Tibial artery (tissue), 4 donors: ENCODE data around the gene PLXNA2.

Experiments
- DNase-seq, 2 donors: peaks; one replicate each; pipeline ENCODE4 v3.0.0-alpha.2; 2019
- H3K27ac ChIP-seq, 2 donors: fragments of 200-600 bp; sonication (generic) in 1 of 2; 1 replicate in 1 of 2; 2 replicates in 1 of 2; pipeline ENCODE4 v1.5.1; 2018 to 2019; ENCODE audit warnings: mild to moderate bottlenecking in 1 of 2
- H3K27me3 ChIP-seq, 2 donors: fragments of 200-600 bp; sonication (generic) in 1 of 2; one replicate each; pipeline versions ENCODE4 v1.5.1 to v1.6.0; 2016 to 2019
- H3K36me3 ChIP-seq, 3 donors: fragments of 200-600 bp; sonication (generic) in 2 of 3; one replicate each; pipeline ENCODE4 v1.5.1; 2016 to 2019; ENCODE audit warnings: mild to moderate bottlenecking in 2 of 3
- H3K4me1 ChIP-seq, 4 donors: fragments of 200-600 bp; sonication (generic) in 2 of 4; 1 replicate in 3 of 4; 2 replicates in 1 of 4; pipeline ENCODE4 v1.5.1; 2016 to 2019
- H3K4me3 ChIP-seq, 2 donors: fragments of 200-600 bp; sonication (generic) in 1 of 2; 1 replicate in 1 of 2; 2 replicates in 1 of 2; pipeline ENCODE4 v1.5.1; 2018 to 2019; ENCODE audit warnings: mild to moderate bottlenecking in 2 of 2
- H3K9me3 ChIP-seq, 3 donors: fragments of 200-600 bp; sonication (generic) in 1 of 3; one replicate each; pipeline ENCODE4 v1.5.1; 2016 to 2019
- CTCF ChIP-seq, 2 experiments: fragments of 200-600 bp in 1 of 2; fragments of 450-650 bp in 1 of 2; IDR thresholded peaks; one replicate each; pipeline ENCODE4 v1.5.1; 2017 to 2019; ENCODE audit warnings: antibody characterized with exemption in 2 of 2, mild to moderate bottlenecking in 1 of 2, moderate library complexity in 1 of 2
- intact Hi-C: fragments of 100-400 bp; cut with DNase I; formaldehyde crosslinking; loops from one replicate; pipeline ENCODE4 v1.15.0; 2023; ENCODE audit warnings: low total_unique reads

Gene PLXNA2

DNA sequence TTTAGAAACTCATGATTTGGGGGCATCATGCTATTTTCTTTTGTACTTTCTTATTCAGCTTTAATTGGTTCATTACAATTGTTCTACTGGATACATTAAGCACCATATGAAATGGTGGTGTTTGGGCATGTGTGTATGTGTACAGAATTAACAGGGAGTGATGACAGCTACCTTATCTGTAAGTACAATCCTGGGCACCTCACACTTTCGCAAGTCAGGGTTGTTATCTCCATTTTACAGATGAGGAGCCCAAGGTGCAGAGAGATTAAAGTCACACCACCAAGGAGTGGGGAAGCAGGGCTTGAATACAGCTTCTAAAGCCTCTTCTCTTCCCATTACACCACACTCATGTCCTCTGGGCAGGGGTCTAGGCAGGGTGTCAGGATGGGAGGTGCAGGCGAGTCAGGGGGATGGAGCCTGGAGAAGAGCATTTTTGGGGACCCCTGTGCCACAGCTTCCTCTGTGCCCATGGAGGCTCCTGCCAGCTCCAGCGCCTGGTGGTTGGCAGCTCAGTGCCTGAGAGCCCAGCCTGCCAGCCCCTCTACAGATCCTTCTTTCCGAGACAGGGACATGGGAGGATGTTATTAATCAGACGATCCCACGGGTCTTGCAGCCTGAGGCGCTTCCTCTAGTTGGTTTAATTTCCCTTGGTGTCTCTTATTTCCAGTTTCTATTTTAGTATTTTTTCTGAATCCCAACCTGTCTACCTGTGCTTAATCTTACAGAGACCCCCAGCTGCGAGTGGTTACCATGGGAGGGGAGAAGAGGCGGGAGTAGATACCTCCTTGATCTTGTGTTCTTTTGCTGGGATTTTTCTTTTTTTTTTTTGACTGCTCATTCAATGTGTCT is 207.0 kb downstream of the PLXNA2 start:
- Histone ChIP-seq H3K27ac (no peak overlapping the region), H3K9me3 (no peaks in the 10 kb centered on the region), H3K27me3 (no peaks in the 10 kb centered on the region), H3K4me1 (peaks cover 0 to under 1% (median 0%) of the 10 kb centered on the region in 4 donors), H3K4me3 (no peak overlapping the region), H3K36me3 (peaks cover 66 to 93% (median 88%) of the 10 kb centered on the region in 3 donors)
- TF ChIP-seq CTCF (IDR thresholded peaks at IDR 0.05), result no peak
- no peak for DNase-seq
- intact Hi-C loops, result no loop called here

- H3K4me1 ChIP-seq, result peaks cover 0 to 9% (median 7%) of the 10 kb centered on the region in 4 donors
These were observed 207.9 kb downstream of the PLXNA2 start for GRCh38 chr1:208036106-208036808.

GRCh38 chr1:208034135-208034534 is 210.0 kb downstream of the PLXNA2 start:
- H3K27ac ChIP-seq, result no peak overlapping the region
- TF ChIP-seq CTCF (IDR thresholded peaks at IDR 0.05), result no peak
- peaks cover 7 to 31% (median 28%) of the 10 kb centered on the region in 4 donors for H3K4me1 ChIP-seq
- no peak overlapping the region for H3K4me3 ChIP-seq
- H3K27me3 ChIP-seq, result no peaks in the 10 kb centered on the region
- intact Hi-C loops, result no loop called here
- H3K36me3 ChIP-seq, result peaks cover 53 to 69% (median 66%) of the 10 kb centered on the region in 3 donors
- DNase-seq, result peak in 1 of 2 donors; percentile 43
- H3K9me3 ChIP-seq, result no peaks in the 10 kb centered on the region

More at GRCh38 chr1:208036106-208036808, 207.9 kb downstream of the PLXNA2 start:
- Histone ChIP-seq H3K27ac (no peak overlapping the region), H3K36me3 (peaks cover 60 to 90% (median 87%) of the 10 kb centered on the region in 3 donors), H3K27me3 (no peaks in the 10 kb centered on the region), H3K4me3 (no peak overlapping the region), H3K9me3 (no peaks in the 10 kb centered on the region)
- DNase-seq, result peak in 1 of 2 donors; percentile 27
- no peak for TF ChIP-seq CTCF (IDR thresholded peaks at IDR 0.05)
- intact Hi-C loops, result no loop called here

DNA sequence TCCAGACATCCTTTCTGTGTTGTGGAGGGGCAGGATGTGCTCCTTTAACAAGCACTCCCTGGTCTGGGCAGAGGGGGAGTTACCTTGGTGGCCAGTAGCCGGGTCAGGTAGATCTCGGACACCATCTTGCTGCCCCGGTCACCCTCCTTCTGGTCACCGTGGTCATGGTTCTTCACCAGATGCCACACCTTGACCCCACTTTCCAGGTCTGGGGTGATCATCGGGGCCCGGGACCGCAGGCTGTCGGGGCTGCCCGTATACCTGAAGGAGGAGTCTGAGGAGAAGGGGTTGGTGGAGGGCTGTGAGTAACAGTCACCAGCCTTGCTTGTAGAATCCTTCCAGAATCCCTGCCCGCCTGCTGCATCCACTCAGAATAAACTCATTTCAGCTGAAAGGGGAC is 210.9 kb downstream of the PLXNA2 start:
- Histone ChIP-seq H3K27ac (no peak overlapping the region), H3K4me1 (peaks cover 7 to 33% (median 30%) of the 10 kb centered on the region in 4 donors), H3K27me3 (no peaks in the 10 kb centered on the region), H3K9me3 (no peaks in the 10 kb centered on the region), H3K36me3 (peaks cover 44 to 65% (median 64%) of the 10 kb centered on the region in 3 donors), H3K4me3 (no peak overlapping the region)
- DNase-seq, result peak in 1 of 2 donors; percentile 51
- no peak for TF ChIP-seq CTCF (IDR thresholded peaks at IDR 0.05)
- intact Hi-C loops, result no loop called here

DNA sequence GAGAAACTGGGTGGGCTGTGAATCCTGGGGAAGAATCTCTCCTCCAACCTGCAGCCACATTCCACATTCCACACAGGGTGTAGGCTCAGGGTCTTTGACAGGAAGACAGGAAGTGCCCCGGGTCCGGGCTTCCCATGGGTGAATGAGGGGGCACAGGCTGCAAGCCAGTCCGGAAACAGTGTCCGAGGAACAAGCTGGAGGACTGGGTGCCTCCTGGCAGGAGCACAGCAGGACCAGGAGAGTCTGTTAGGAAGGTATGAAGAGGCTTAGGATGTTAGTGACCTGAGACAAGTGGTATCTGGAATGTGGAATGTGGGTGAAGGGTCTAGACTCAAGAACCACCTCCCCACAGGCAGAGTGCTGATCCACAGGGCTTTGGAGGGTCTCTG is 212.3 kb downstream of the PLXNA2 start:
- Histone ChIP-seq H3K4me1 (peaks cover 7 to 33% (median 30%) of the 10 kb centered on the region in 4 donors), H3K4me3 (no peak overlapping the region), H3K9me3 (no peaks in the 10 kb centered on the region), H3K27ac (peak overlapping the region; percentile 65 to 67), H3K36me3 (peaks cover 45 to 65% (median 64%) of the 10 kb centered on the region in 3 donors), H3K27me3 (no peaks in the 10 kb centered on the region)
- DNase-seq, result no peak
- TF ChIP-seq CTCF (IDR thresholded peaks at IDR 0.05), result no peak
- intact Hi-C loops, result no loop called here
